ENCODE data around the gene VMP1. TPM values are rescaled to one million over a fixed set of nuclear protein-coding genes. Genes with fewer than 3 reads are reported as not detected.
A peak's percentile ranks its signal among the peaks of the same experiment; 100 is the strongest.

Gene VMP1
- total RNA-seq = 234 and 277 TPM in 2 replicates
- polyA plus RNA-seq (2012) = 108 TPM

- peak; percentile 100 for DNase-seq (ENCODE audit: low read depth)
These were observed at the start of gene VMP1, which contains the start of gene PTRH2 for GRCh38 chr17:59707149-59707970. VMP1 (plus strand) TSS chr17:59707654; CDS start chr17:59731447, 23,793 bp downstream. PTRH2 (minus strand) TSS chr17:59707430; CDS start chr17:59697978, 9,452 bp downstream.

DNA sequence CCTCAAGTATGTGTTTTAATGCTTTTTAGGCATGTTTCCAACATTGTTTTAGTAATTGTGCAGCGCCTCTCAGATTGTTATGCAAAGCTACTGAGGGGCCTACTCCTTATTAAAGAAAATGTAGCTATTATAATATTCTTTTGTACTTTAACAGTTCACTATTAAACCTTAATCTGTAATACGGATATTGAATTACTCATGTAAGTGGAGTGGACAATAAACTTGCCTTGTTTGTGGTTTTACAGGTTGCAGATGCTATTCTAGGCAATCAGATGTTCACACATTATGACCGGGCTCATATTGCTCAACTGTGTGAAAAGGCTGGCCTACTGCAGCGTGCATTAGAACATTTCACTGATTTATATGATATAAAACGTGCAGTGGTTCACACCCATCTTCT, 41.2 kb upstream of the VMP1 start:
- DNase-seq (ENCODE audit: low read depth) = peak; percentile 59

DNA sequence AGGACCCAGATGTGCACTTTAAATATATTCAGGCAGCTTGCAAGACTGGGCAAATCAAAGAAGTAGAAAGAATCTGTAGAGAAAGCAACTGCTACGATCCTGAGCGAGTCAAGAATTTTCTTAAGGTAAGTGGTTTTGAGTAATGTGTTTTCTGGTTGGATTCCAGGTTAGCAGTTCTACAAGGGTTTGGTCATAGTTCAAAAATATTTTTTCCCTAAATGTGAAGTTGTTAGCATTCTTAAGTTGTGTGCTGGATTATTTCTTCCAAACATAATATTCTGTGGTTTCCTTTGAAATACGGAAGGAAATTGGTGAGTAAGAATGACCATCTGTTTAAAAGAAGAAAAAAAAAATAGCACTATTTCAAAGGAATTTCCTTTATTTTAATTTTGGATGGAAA, 38.6 kb upstream of the VMP1 start:
- peak; percentile 64 for DNase-seq (ENCODE audit: low read depth)

- DNase-seq (ENCODE audit: low read depth) = no peak
These were observed 38.0 kb upstream of the VMP1 start for GRCh38 chr17:59669411-59669810.

GRCh38 chr17:59669944-59670343, 37.5 kb upstream of the VMP1 start:
- DNase-seq (ENCODE audit: low read depth) = no peak

GRCh38 chr17:59671386-59671785, 36.1 kb upstream of the VMP1 start:
- DNase-seq (ENCODE audit: low read depth) = no peak

DNA sequence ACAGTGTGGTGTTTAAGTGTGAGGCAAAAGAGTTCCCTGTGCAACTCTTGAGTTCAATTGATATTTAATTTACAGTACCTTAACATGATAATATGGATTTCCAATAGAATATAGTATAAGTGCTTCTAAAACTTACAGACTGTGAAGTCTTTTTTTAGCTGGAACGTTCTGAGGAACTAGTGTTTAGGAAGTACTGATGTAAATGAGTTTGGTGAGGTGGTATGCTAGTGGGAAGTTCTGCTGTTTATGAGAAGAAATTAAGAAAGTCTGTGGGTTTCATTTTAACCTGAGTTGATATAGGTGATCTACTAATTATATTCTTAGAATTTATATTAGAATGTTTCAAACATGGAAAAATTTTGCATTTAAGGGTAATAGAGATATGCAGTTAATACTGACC, 32.2 kb upstream of the VMP1 start:
- DNase-seq (ENCODE audit: low read depth) = no peak

GRCh38 chr17:59676716-59677115, 30.7 kb upstream of the VMP1 start:
- no peak for DNase-seq (ENCODE audit: low read depth)

DNA sequence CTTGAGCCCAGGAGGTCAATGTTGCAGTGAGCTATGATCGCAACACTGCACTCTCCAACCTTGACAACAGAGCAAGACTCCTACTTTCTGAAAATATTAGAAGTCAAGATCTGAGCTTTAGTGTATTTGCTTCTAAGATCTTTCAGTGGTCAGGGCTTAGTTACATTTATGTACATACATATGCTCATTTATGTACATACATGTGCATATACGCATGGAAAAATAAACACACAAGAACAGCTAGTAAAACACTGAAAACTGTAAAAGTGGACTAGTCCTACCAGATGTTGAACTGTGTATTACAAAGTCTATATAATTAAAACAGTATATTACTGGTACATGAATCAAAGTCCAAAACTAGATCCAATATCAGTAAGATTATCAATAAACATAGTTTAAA, 28.5 kb upstream of the VMP1 start:
- DNase-seq (ENCODE audit: low read depth) = no peak

DNA sequence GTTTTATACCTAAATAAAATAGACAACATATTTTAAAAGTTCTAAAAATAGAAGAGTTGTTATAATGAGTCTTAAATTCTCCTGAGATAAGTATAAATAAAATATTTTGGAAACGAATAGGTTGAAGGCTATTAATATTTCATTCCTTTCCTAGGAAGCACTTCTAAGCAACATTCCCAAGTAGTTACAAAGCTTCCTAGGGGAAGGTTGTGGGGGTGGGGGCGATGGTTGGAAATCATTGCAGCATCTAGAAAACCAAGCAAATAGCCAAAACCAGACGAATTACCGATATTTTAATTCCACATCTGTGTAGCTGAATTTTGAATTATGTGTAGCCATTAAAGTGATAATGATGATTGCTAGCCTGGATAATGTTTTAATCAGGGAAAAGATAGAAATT, 27.1 kb upstream of the VMP1 start:
- no peak for DNase-seq (ENCODE audit: low read depth)

DNA sequence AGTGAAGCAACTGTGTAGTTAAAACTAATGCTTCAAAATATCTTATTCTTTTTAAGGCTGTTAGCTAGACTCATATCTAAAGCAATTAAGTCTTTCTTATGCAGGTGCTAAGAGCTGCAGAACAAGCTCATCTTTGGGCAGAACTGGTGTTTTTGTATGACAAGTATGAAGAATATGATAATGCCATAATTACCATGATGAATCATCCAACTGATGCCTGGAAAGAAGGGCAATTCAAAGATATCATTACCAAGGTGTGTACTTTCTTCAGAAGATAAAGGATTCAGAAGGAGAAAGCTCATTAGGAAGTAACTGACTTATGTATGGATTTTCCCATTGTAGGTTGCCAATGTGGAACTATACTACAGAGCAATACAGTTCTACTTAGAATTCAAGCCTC, 24.2 kb upstream of the VMP1 start:
- no peak for DNase-seq (ENCODE audit: low read depth)

DNA sequence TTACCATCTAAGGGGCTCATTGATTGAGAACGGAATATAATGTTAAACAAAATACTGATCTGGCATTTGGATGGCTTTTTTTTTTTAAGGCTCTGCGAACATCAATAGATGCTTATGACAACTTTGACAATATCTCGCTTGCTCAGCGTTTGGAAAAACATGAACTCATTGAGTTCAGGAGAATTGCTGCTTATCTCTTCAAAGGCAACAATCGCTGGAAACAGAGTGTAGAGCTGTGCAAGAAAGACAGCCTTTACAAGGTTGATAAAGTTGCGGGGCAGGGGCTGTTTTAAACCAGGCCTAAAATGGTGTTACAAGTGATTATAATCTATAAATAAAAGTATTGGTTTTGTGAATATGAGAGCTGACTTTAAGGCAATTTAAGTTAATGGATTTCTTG, 22.5 kb upstream of the VMP1 start:
- DNase-seq (ENCODE audit: low read depth) = no peak

DNA sequence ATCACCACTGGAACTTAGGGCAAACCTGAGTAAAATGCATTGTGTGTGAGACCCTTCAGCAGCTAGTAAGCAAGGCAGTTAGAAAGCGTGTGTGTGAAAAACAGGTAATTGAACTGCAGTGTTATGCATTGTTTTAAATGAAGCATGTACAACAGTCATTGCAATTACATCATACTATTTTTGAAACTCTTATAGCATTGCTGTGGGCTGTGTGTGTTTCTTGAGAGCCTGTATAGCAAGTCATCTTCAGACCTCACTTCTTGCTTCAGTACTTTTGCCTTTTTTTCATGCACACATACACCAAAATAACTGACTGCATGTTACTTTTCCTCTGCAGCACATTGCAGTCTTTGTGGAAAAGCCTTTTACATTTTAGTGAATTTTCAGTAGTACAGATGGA, 19.4 kb upstream of the VMP1 start:
- DNase-seq (ENCODE audit: low read depth) = no peak

DNA sequence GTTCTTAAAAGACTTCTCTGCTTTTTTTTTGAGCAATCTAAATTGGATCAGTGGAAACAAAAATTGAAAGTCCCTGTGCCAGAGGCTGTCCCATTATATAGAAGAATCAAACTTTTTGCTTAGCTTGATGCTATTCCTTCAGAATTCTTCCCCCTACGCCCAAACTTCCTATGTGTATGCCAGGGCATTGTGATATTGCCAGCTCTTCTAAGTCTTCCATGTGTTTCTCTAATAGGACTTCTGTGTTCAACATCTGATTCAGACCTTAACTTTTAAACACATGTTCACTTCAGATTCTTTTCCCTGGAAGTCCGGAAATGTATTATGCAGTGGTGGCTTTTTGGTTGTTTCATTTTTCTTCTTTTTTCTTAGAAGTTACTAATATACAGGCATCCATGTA, 19.0 kb upstream of the VMP1 start:
- DNase-seq (ENCODE audit: low read depth) = no peak

DNA sequence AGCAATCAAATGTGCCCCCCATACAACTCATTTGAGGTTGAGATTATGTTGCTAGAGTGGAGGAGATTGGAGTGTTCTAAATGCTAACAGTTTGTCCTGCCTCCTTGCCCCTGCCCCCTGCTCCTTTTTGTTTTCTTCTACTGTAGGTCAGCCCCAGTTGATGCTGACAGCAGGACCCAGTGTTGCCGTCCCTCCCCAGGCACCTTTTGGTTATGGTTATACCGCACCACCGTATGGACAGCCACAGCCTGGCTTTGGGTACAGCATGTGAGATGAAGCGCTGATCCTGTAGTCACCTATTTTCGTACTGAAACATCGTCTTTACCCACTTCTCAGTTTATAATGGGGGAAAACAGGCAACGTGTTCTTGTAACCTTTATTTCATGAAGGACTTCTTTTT, 13.9 kb upstream of the VMP1 start:
- no peak for DNase-seq (ENCODE audit: low read depth)

DNA sequence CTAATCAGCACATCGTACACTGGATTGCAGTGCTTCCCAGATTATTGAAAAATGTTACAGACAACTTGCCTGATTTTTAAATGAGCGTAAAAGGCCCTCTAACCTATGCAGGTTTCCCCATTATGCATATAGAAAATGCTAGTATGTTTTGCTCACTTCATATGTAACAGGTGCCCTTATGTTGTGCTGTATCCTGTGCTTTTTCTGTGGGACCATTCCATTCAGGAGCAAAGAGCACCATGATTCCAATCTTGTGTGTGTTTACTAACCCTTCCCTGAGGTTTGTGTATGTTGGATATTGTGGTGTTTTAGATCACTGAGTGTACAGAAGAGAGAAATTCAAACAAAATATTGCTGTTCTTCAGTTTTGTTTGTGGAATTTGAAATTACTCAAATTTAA, 13.1 kb upstream of the VMP1 start:
- DNase-seq (ENCODE audit: low read depth) = no peak

DNA sequence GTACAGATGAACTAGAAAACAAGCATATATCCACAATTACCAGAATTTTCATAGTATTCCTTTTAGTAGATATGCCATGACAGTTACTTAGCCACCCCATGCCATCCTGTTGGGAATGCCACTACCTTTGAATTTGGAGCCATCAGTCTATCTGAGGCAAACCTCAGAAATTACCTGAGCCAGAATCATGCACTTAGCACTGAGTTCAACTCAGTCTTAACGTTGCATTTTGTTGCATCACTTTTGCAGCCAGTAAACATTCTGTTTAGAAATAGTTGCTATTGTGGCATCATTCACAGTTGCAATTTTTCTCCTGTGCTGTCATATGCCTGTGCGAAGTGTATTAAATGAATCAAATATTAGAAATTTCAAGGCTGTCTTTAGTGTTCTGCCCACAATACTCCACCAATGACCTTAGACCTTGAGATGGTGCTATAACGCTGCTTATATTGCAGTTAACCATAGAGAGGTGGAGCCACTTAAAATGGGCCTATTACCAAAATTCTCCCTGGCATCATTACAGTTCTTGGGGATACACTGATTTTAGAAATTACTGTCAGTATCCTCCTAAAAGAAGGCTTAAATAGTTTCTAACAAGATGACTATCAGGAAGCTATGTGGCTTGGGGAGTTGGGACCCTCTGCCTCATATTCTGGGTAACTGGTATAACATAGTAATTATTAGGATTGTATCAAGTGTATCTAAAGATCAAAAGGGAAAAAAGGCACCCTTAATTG, 11.3 kb upstream of the VMP1 start:
- DNase-seq (ENCODE audit: low read depth) = no peak

DNA sequence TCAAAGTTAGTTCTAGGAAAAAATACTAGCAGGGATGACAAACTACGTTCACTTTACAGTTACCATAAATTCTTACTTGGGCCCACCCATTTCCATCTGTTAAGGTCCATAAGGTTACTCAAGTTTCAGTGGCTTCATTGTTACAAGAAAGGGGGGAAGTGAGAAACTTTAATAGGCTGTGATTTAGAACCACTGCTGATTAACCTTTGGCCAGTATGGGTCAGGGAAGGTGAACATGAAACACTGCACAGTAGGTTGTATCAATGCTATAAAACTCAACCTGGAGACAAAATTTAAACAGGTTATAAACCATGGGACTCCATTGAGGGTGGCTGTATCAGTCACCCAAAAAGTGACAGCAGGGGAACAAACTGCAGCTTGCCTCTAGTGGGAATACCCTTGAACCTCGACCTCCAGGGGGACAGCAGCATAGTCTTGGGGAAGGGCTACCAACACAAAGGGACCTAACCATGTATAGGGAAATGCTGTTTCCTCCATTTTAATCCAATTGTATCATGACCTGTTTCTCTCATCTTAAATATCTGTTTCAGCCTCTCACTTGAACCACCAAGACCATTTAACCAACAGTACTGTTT, 10.7 kb upstream of the VMP1 start:
- DNase-seq (ENCODE audit: low read depth) = no peak

DNA sequence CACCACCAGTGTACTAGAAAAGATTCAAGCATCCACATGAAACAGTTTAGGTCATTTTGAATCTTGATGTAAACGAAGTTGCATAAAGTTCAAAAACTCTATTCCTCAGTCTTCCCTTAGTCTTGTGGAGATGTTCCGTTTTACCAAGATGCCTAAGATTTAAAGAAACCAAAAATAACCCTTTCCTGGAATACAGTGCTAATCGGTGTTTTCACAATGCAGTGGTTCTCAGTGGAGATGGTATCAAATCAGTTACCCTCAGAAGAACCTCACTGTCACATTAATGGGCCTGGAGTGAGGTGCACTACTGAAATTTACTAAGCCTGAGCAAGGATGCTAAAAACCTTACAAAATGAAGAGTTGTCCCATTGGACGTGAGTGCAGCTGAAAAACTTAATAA, 9.3 kb upstream of the VMP1 start:
- DNase-seq (ENCODE audit: low read depth) = no peak

GRCh38 chr17:59699218-59699617, 8.2 kb upstream of the VMP1 start:
- no peak for DNase-seq (ENCODE audit: low read depth)

- DNase-seq (ENCODE audit: low read depth) = no peak
These were observed 7.7 kb upstream of the VMP1 start for GRCh38 chr17:59699786-59700185.

DNA sequence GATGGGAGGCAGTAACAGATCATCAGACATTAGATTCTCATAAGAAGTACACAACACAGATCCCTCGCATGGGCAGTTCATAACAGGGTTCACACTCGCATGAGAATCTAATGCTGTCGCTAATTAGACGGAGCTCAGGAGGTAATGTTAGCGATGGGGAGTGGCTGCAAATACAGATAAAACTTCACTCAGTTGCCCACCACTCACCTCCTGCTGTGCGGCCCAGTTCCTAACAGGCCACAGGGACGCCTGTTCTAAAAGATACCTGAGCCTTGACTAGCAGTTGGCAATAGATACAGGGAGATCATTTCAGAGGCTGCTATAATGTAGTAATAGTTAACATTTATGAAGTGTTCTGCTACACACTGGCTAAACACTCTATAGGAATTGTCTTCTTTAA, 5.2 kb upstream of the VMP1 start:
- no peak for DNase-seq (ENCODE audit: low read depth)
